HG03565 (cell line): ENCODE data around the gene PIK3C2G.
A peak's percentile ranks its signal among the peaks of the same experiment; 100 is the strongest.
"Not testable (repeated sequence)": the region's sequence is repeated elsewhere in the genome, so short reads cannot be mapped to it uniquely, and the experiment has no call there.

Source experiments
- ATAC-seq: cut with Tn5 transposase; IDR thresholded peaks from one replicate; pipeline ENCODE4 v1.9.1; 2021; ENCODE audit warnings: mild to moderate bottlenecking, moderate library complexity; ENCODE audit not compliant: unreplicated experiment

Gene PIK3C2G

GRCh38 chr12:18261273-18261672 is at the start of gene PIK3C2G:
PIK3C2G (plus strand) TSS chr12:18261518; CDS start chr12:18282082, 20,564 bp downstream.
- no peak for ATAC-seq

GRCh38 chr12:18217966-18218365 is 43.4 kb upstream of the PIK3C2G start:
- no peak for ATAC-seq

GRCh38 chr12:18221726-18222125 is 39.6 kb upstream of the PIK3C2G start:
- no peak for ATAC-seq

GRCh38 chr12:18222699-18223098 is 38.6 kb upstream of the PIK3C2G start:
- ATAC-seq = no peak

GRCh38 chr12:18224745-18225144 is 36.6 kb upstream of the PIK3C2G start:
- peak; percentile 34 for ATAC-seq

- ATAC-seq = no peak
These were observed 21.8 kb upstream of the PIK3C2G start for GRCh38 chr12:18239526-18239925.

- ATAC-seq = no peak
These were observed 18.8 kb upstream of the PIK3C2G start for GRCh38 chr12:18242380-18243089.

GRCh38 chr12:18243238-18243637 is 18.1 kb upstream of the PIK3C2G start:
- no peak for ATAC-seq

- no peak for ATAC-seq
These were observed 15.3 kb upstream of the PIK3C2G start for GRCh38 chr12:18246066-18246465.

GRCh38 chr12:18250313-18250916 is 10.9 kb upstream of the PIK3C2G start:
- ATAC-seq = peak; percentile 52

- ATAC-seq = no peak
These were observed 7.2 kb upstream of the PIK3C2G start for GRCh38 chr12:18254081-18254480.

- not testable (repeated sequence) for ATAC-seq
These were observed 6.3 kb upstream of the PIK3C2G start for GRCh38 chr12:18255004-18255403.

- ATAC-seq = no peak
These were observed 4.1 kb upstream of the PIK3C2G start for GRCh38 chr12:18257251-18257650.

GRCh38 chr12:18258929-18259328 is 2.4 kb upstream of the PIK3C2G start:
- no peak for ATAC-seq

GRCh38 chr12:18259906-18260682 is 1.2 kb upstream of the PIK3C2G start:
- no peak for ATAC-seq

- ATAC-seq = no peak
These were observed 588 bp downstream of the PIK3C2G start for GRCh38 chr12:18261906-18262305.

GRCh38 chr12:18262514-18262913 is 1.2 kb downstream of the PIK3C2G start:
- no peak for ATAC-seq

- ATAC-seq = no peak
These were observed 3.3 kb downstream of the PIK3C2G start for GRCh38 chr12:18264581-18265075.

GRCh38 chr12:18267427-18268099 is 6.2 kb downstream of the PIK3C2G start:
- no peak for ATAC-seq

GRCh38 chr12:18270958-18271460 is 9.7 kb downstream of the PIK3C2G start:
- no peak for ATAC-seq

- ATAC-seq = no peak
These were observed 14.7 kb downstream of the PIK3C2G start for GRCh38 chr12:18275981-18276380.
